Activated T-helper 1 cell treated with anti-CD3 and anti-CD28 coated beads, Interleukin-2, amount 50 U/mL, for 16 hours (primary cell): ENCODE measurements around the gene NEGR1.
"Not testable (repeated sequence)": the region's sequence is repeated elsewhere in the genome, so short reads cannot be mapped to it uniquely, and the experiment has no call there.

Source experiments
- DNase-seq, 2 donors: peaks; one replicate each; pipeline ENCODE4 v3.0.0-alpha.2; 2020; ENCODE audit warnings: low read depth in 1 of 2, low spot score in 1 of 2

The NEGR1 gene

GRCh38 chr1:72282271-72283021 lies at the start of gene NEGR1:
Gene NEGR1, minus strand, starts transcription at chr1:72282539.
- DNase-seq, result no peak

- DNase-seq, result no peak
Observed at GRCh38 chr1:72326494-72326893, 44.2 kb upstream of the NEGR1 start.

GRCh38 chr1:72324451-72324850 lies 42.1 kb upstream of the NEGR1 start:
- no peak for DNase-seq

GRCh38 chr1:72322910-72323309 lies 40.6 kb upstream of the NEGR1 start:
- no peak for DNase-seq

GRCh38 chr1:72296501-72296900 lies 14.2 kb upstream of the NEGR1 start:
- DNase-seq, result no peak

GRCh38 chr1:72288886-72289285 lies 6.5 kb upstream of the NEGR1 start:
- no peak for DNase-seq

GRCh38 chr1:72286401-72286800 lies 4.1 kb upstream of the NEGR1 start:
- no peak for DNase-seq

- DNase-seq, result no peak
Observed at GRCh38 chr1:72285074-72285425, 2.7 kb upstream of the NEGR1 start.

GRCh38 chr1:72284348-72285073 lies 2.2 kb upstream of the NEGR1 start:
- no peak for DNase-seq

- no peak for DNase-seq
Observed at GRCh38 chr1:72284084-72284347, 1.7 kb upstream of the NEGR1 start.

- DNase-seq, result no peak
Observed at GRCh38 chr1:72283307-72284083, 1.2 kb upstream of the NEGR1 start.

- DNase-seq, result no peak
Observed at GRCh38 chr1:72283022-72283306, 625 bp upstream of the NEGR1 start.

- no peak for DNase-seq
Observed at GRCh38 chr1:72281637-72282270, 585 bp downstream of the NEGR1 start.

- no peak for DNase-seq
Observed at GRCh38 chr1:72281144-72281543, 1.2 kb downstream of the NEGR1 start.

GRCh38 chr1:72280711-72281110 lies 1.6 kb downstream of the NEGR1 start:
- no peak for DNase-seq

- DNase-seq, result no peak
Observed at GRCh38 chr1:72280131-72280530, 2.2 kb downstream of the NEGR1 start.

- DNase-seq, result no peak
Observed at GRCh38 chr1:72278461-72278860, 3.9 kb downstream of the NEGR1 start.

GRCh38 chr1:72271555-72272085 lies 10.7 kb downstream of the NEGR1 start:
- DNase-seq, result no peak

GRCh38 chr1:72262735-72263134 lies 19.6 kb downstream of the NEGR1 start:
- DNase-seq, result no peak

- DNase-seq, result no peak
Observed at GRCh38 chr1:72253132-72253531, 29.2 kb downstream of the NEGR1 start.

- DNase-seq, result no peak
Observed at GRCh38 chr1:72241397-72241796, 40.9 kb downstream of the NEGR1 start.

- not testable (repeated sequence) for DNase-seq
Observed at GRCh38 chr1:72235931-72236330, 46.4 kb downstream of the NEGR1 start.
